OCI-LY1 (cell line): ENCODE measurements around the gene TRMT61A.

Experiments
- H2AFZ ChIP-seq: fragments of 200-600 bp; sonication (generic), shearing (Covaris generic); 2 replicates; pipeline ENCODE4 v1.6.0; 2014; ENCODE audit warnings: antibody characterized with exemption, mild to moderate bottlenecking, low read length
- H3F3A ChIP-seq: fragments of 200-600 bp; sonication (generic), shearing (Covaris generic); 2 replicates; pipeline ENCODE4 v1.6.0; 2014; ENCODE audit warnings: mild to moderate bottlenecking, antibody characterized with exemption, low read length, moderate library complexity; ENCODE audit not compliant: insufficient read depth
- H3K27ac ChIP-seq: fragments of 200-600 bp; sonication (generic); 2 replicates; pipeline ENCODE4 v1.5.1; 2014; ENCODE audit warnings: low read length, mixed run types, mild to moderate bottlenecking, low read depth; ENCODE audit not compliant: poor library complexity, severe bottlenecking
- H3K27me3 ChIP-seq: fragments of 200-600 bp; sonication (generic); 2 replicates; pipeline ENCODE4 v1.6.0; 2014; ENCODE audit warnings: antibody characterized with exemption, mild to moderate bottlenecking, low read length, moderate library complexity; ENCODE audit not compliant: insufficient read depth
- H3K36me3 ChIP-seq: fragments of 200-600 bp; sonication (generic); 2 replicates; pipeline ENCODE4 v1.6.1; 2014; ENCODE audit warnings: mild to moderate bottlenecking, antibody characterized with exemption, low read length, moderate library complexity, mixed read lengths; ENCODE audit not compliant: insufficient read depth
- H3K4me1 ChIP-seq: fragments of 200-600 bp; sonication (generic); 2 replicates; pipeline ENCODE4 v1.5.1; 2014; ENCODE audit warnings: mild to moderate bottlenecking, low read length, moderate library complexity; ENCODE audit not compliant: insufficient read depth, severe bottlenecking
- H3K4me2 ChIP-seq: fragments of 200-600 bp; sonication (generic), shearing (Covaris generic); 2 replicates; pipeline ENCODE4 v1.6.1; 2014; ENCODE audit warnings: low read length
- H3K4me3 ChIP-seq: fragments of 200-600 bp; sonication (generic); 2 replicates; pipeline ENCODE4 v1.5.1; 2014; ENCODE audit warnings: low read length, low read depth, mild to moderate bottlenecking, mixed read lengths; ENCODE audit not compliant: poor library complexity, severe bottlenecking
- H3K79me2 ChIP-seq: fragments of 200-600 bp; shearing (Covaris generic); 2 replicates; pipeline ENCODE4 v1.6.1; 2016; ENCODE audit warnings: mixed run types, low read length, mixed read lengths; ENCODE audit not compliant: insufficient read depth
- H3K9ac ChIP-seq: fragments of 200-600 bp; sonication (generic), shearing (Covaris generic); 2 replicates; pipeline ENCODE4 v1.6.1; 2014; ENCODE audit warnings: mild to moderate bottlenecking, low read length, mixed read lengths
- H3K9me2 ChIP-seq: fragments of 200-600 bp; sonication (generic), shearing (Covaris generic); 2 replicates; pipeline ENCODE4 v1.6.1; 2014; ENCODE audit warnings: low read depth, mild to moderate bottlenecking, low read length, mixed read lengths
- H3K9me3 ChIP-seq: fragments of 200-600 bp; shearing (Covaris generic); 2 replicates; pipeline ENCODE4 v1.6.1; 2014; ENCODE audit warnings: low read length, mixed read lengths
- H4K20me1 ChIP-seq: fragments of 200-600 bp; sonication (generic), shearing (Covaris generic); 2 replicates; pipeline ENCODE4 v1.6.0; 2016; ENCODE audit warnings: mild to moderate bottlenecking, low read length; ENCODE audit not compliant: insufficient read depth
- CTCF ChIP-seq: fragments of 200-600 bp; sonication (generic), shearing (Covaris generic); IDR thresholded peaks from 2 replicates; pipeline ENCODE4 v1.5.1; 2017; ENCODE audit warnings: mild to moderate bottlenecking, antibody characterized with exemption, low read length, moderate library complexity, mixed read lengths
- EZH2 ChIP-seq: fragments of 200-600 bp; sonication (generic), shearing (Covaris generic); IDR thresholded peaks from 2 replicates; pipeline ENCODE4 v1.8.0; 2017; ENCODE audit warnings: borderline replicate concordance, mixed run types, mild to moderate bottlenecking, antibody characterized with exemption, low read length, moderate library complexity, mixed read lengths

The TRMT61A gene

GRCh38 chr14:103502877-103503276 is 26.1 kb upstream of the TRMT61A start:
- no peaks in the 10 kb centered on the region for H3K9me2 ChIP-seq
- H3K9ac ChIP-seq: no peak overlapping the region

GRCh38 chr14:103503296-103503695 is 25.7 kb upstream of the TRMT61A start:
- H3K79me2 ChIP-seq: no peaks in the 10 kb centered on the region
- no peaks in the 10 kb centered on the region for H3K4me1 ChIP-seq
- H3K9ac ChIP-seq: no peak overlapping the region
- TF ChIP-seq EZH2 (no peak), CTCF (no peak)
- no peaks in the 10 kb centered on the region for H3K9me2 ChIP-seq
- peaks cover 54% of the 10 kb centered on the region for H3K36me3 ChIP-seq
- no peak overlapping the region for H3K4me3 ChIP-seq
- H3K4me2 ChIP-seq: no peak overlapping the region
- no peaks in the 10 kb centered on the region for H3K9me3 ChIP-seq
- H3F3A ChIP-seq: peaks cover 4% of the 10 kb centered on the region
- no peaks in the 10 kb centered on the region for H3K27me3 ChIP-seq
- no peaks in the 10 kb centered on the region for H4K20me1 ChIP-seq
- H3K27ac ChIP-seq: no peak overlapping the region
- H2AFZ ChIP-seq: no peak overlapping the region

More at GRCh38 chr14:103502877-103503276, 26.1 kb upstream of the TRMT61A start:
- Histone ChIP-seq H4K20me1 (no peaks in the 10 kb centered on the region), H3K36me3 (peaks cover 57% of the 10 kb centered on the region), H3K4me1 (no peaks in the 10 kb centered on the region), H3K79me2 (no peaks in the 10 kb centered on the region), H3K4me2 (no peak overlapping the region), H3K27ac (no peak overlapping the region), H2AFZ (no peak overlapping the region), H3K9me3 (no peaks in the 10 kb centered on the region), H3K4me3 (no peak overlapping the region), H3F3A (peaks cover 7% of the 10 kb centered on the region), H3K27me3 (no peaks in the 10 kb centered on the region)
- TF ChIP-seq CTCF: no peak
- TF ChIP-seq EZH2: no peak

- Histone ChIP-seq H3K9me3 (no peaks in the 10 kb centered on the region), H2AFZ (no peak overlapping the region), H4K20me1 (no peaks in the 10 kb centered on the region), H3K79me2 (no peaks in the 10 kb centered on the region), H3F3A (no peaks in the 10 kb centered on the region), H3K9ac (no peak overlapping the region), H3K36me3 (peaks cover 47% of the 10 kb centered on the region), H3K4me3 (no peak overlapping the region), H3K27ac (no peak overlapping the region), H3K27me3 (no peaks in the 10 kb centered on the region), H3K9me2 (no peaks in the 10 kb centered on the region), H3K4me1 (no peaks in the 10 kb centered on the region), H3K4me2 (no peak overlapping the region)
- TF ChIP-seq CTCF (no peak), EZH2 (no peak)
Observed at GRCh38 chr14:103504991-103505565, 23.9 kb upstream of the TRMT61A start.
